Liver (tissue), 9 donors: ENCODE data around the gene OTUD5. TPM values are rescaled to one million over a fixed set of nuclear protein-coding genes. Genes with fewer than 3 reads are reported as not detected.

Experiments
- DNase-seq: peaks from one replicate; pipeline ENCODE4 v3.0.0-alpha.2; 2017; ENCODE audit warnings: low spot score
- H3K27ac ChIP-seq, 2 donors: one replicate each; pipeline ENCODE4 v1.7.0; 2013; ENCODE audit warnings: inconsistent platforms in 2 of 2, low read length in 2 of 2, control low read depth in 1 of 2, low read depth in 1 of 2, mild to moderate bottlenecking in 1 of 2
- H3K27me3 ChIP-seq, 4 donors: one replicate each; pipeline versions ENCODE4 v1.6.1 to v1.7.0; 2013; ENCODE audit warnings: low read length in 3 of 4, inconsistent platforms in 1 of 4, mild to moderate bottlenecking in 1 of 4, moderate library complexity in 1 of 4; ENCODE audit not compliant: control insufficient read depth in 4 of 4, insufficient read depth in 4 of 4
- H3K36me3 ChIP-seq, 4 donors: one replicate each; pipeline versions ENCODE4 v1.6.1 to v1.7.0; 2013; ENCODE audit warnings: low read length in 3 of 4, mild to moderate bottlenecking in 3 of 4, low read depth in 1 of 4, moderate library complexity in 1 of 4; ENCODE audit not compliant: control insufficient read depth in 4 of 4, insufficient read depth in 3 of 4
- H3K4me1 ChIP-seq, 4 donors: one replicate each; pipeline versions ENCODE4 v1.6.1 to v1.7.0; 2013; ENCODE audit warnings: low read length in 3 of 4, mild to moderate bottlenecking in 3 of 4, moderate library complexity in 1 of 4; ENCODE audit not compliant: control insufficient read depth in 4 of 4, insufficient read depth in 4 of 4
- H3K4me3 ChIP-seq, 3 donors: one replicate each; pipeline versions ENCODE4 v1.6.1 to v1.7.0; 2013; ENCODE audit warnings: low read length in 3 of 3, control low read depth in 1 of 3, low read depth in 1 of 3, mild to moderate bottlenecking in 1 of 3
- H3K9ac ChIP-seq, 2 donors: one replicate each; pipeline ENCODE4 v1.7.0; 2013; ENCODE audit warnings: low read length in 2 of 2, mild to moderate bottlenecking in 2 of 2, moderate library complexity in 2 of 2, control low read depth in 1 of 2, low read depth in 1 of 2
- H3K9me3 ChIP-seq, 4 donors: one replicate each; pipeline versions ENCODE4 v1.6.1 to v1.7.0; 2013; ENCODE audit warnings: low read length in 3 of 4; ENCODE audit not compliant: control insufficient read depth in 4 of 4
- EGR1 ChIP-seq, 2 donors: IDR thresholded peaks; 2 replicates each; pipeline ENCODE4 v1.6.1; 2016 to 2018; ENCODE audit warnings: antibody characterized with exemption in 2 of 2, low read depth in 2 of 2
- FOXA1 ChIP-seq: IDR thresholded peaks from 2 replicates; pipeline ENCODE4 v1.6.1; 2016; ENCODE audit warnings: antibody characterized with exemption
- FOXA2 ChIP-seq: IDR thresholded peaks from 2 replicates; pipeline ENCODE4 v1.6.1; 2016; ENCODE audit warnings: antibody characterized with exemption
- GABPA ChIP-seq, 2 donors: IDR thresholded peaks in 1 of 2; conservative IDR thresholded peaks in 1 of 2; 2 replicates each; pipeline ENCODE4 v1.6.1; 2016; ENCODE audit warnings: antibody characterized with exemption in 2 of 2, mild to moderate bottlenecking in 1 of 2, moderate library complexity in 1 of 2
- HNF4A ChIP-seq, 2 donors: conservative IDR thresholded peaks; 2 replicates each; pipeline ENCODE4 v1.6.1; 2016; ENCODE audit warnings: antibody characterized with exemption in 2 of 2, mild to moderate bottlenecking in 2 of 2
- HNF4G ChIP-seq: IDR thresholded peaks from 2 replicates; pipeline ENCODE4 v1.6.1; 2016; ENCODE audit warnings: antibody characterized with exemption
- JUND ChIP-seq, 2 donors: IDR thresholded peaks; 2 replicates each; pipeline ENCODE4 v1.6.1; 2016; ENCODE audit warnings: antibody characterized with exemption in 2 of 2
- NR2F2 ChIP-seq: IDR thresholded peaks from 2 replicates; pipeline ENCODE4 v1.6.1; 2016; ENCODE audit warnings: antibody characterized with exemption
- RAD21 ChIP-seq, 2 donors: IDR thresholded peaks; 2 replicates each; pipeline ENCODE4 v1.6.1; 2016; ENCODE audit warnings: antibody characterized with exemption in 2 of 2, mild to moderate bottlenecking in 2 of 2
- RXRA ChIP-seq, 2 donors: IDR thresholded peaks; 2 replicates each; pipeline ENCODE4 v1.6.1; 2017 to 2018; ENCODE audit warnings: antibody characterized with exemption in 2 of 2, mild to moderate bottlenecking in 1 of 2
- SP1 ChIP-seq: IDR thresholded peaks from 2 replicates; pipeline ENCODE4 v1.6.1; 2018; ENCODE audit warnings: antibody characterized with exemption, mild to moderate bottlenecking
- TAF1 ChIP-seq: conservative IDR thresholded peaks from 2 replicates; pipeline ENCODE4 v1.6.1; 2016; ENCODE audit warnings: antibody characterized with exemption, mild to moderate bottlenecking
- YY1 ChIP-seq: IDR thresholded peaks from 2 replicates; pipeline ENCODE4 v1.6.1; 2016; ENCODE audit warnings: antibody characterized with exemption, mild to moderate bottlenecking
- WGBS: extraction: QIAGEN DNeasy Blood & Tissue Kit; methylation state at CpG from one replicate; pipeline ENCODE4 v1.1.7; 2013; 5-methylcytosine and 5-hydroxymethylcytosine counted together
- polyA plus RNA-seq, 2 donors: library from polyadenylated mRNA; stranded (reverse) in 1 of 2; unstranded in 1 of 2; fragments of 200-250 nt in 1 of 2; fragments of >200 nt in 1 of 2; fragmentation: Nextera tagmentation in 1 of 2; extraction: Ambion mirVana in 1 of 2; gene quantifications; one replicate each; pipeline versions ENCODE4 v1.2.1 to v1.2.3, GENCODE V29; 2013 to 2015
- total RNA-seq, 2 donors: library from RNA; depleted of rRNA; stranded (reverse); fragments of >200 nt; gene quantifications; one replicate each; pipeline ENCODE4 v1.2.3, GENCODE V29; 2014
- TF ChIP-seq, protein P1 (sequence below): IDR thresholded peaks from 2 replicates; pipeline ENCODE4 v1.6.1; 2016; ENCODE audit warnings: antibody characterized with exemption
- TF ChIP-seq, protein P2 (sequence below): IDR thresholded peaks from 2 replicates; pipeline ENCODE4 v1.6.1; 2016; ENCODE audit warnings: antibody characterized with exemption, mild to moderate bottlenecking
- TF ChIP-seq, protein P3 (sequence below): IDR thresholded peaks from 2 replicates; pipeline ENCODE4 v1.6.1; 2016; ENCODE audit warnings: antibody characterized with exemption
- TF ChIP-seq, protein P4 (sequence below): fragments of 150-350 bp; IDR thresholded peaks from 2 replicates; pipeline ENCODE4 v1.5.1; 2017; ENCODE audit warnings: improper control_type of control experiment, low read depth, low read length; ENCODE audit not compliant: missing input control
- donor health status: healthy.
- donor health status: healthy.
- donor health status: healthy.
- donor health status: healthy.
- donor health status: healthy.

The OTUD5 gene
- total and polyA plus RNA-seq, 4 donors, result 9.3 to 29.3 (median 17.9) TPM

DNA sequence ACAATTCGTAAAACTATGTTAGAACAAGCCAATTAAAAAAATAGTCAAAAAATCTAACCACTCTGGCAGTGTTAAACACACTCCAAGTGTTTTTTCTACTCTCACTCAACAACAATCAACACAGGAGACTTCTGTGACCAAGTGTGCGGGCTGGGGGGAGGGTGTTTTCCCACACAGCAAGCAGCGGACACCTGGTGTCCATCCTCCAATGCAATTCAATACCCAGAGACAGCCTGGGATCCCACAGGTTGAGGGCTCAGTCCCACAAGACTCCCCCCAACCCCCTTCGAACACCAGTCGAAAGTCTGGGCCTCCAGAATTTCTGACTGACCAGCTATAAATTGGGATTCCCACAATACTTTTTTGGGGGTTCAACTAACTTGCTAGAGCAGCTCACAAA is 30.3 kb downstream of the OTUD5 start:
- Histone ChIP-seq H3K4me1 (no peaks in the 10 kb centered on the region), H3K27ac (no peak overlapping the region), H3K36me3 (peaks cover 7 to 31% (median 9%) of the 10 kb centered on the region in 4 donors), H3K9me3 (no peaks in the 10 kb centered on the region), H3K27me3 (no peaks in the 10 kb centered on the region), H3K9ac (no peak overlapping the region), H3K4me3 (no peak overlapping the region)
- no peak for TF ChIP-seq HNF4G
- no peak for TF ChIP-seq EGR1 (IDR thresholded peaks at IDR 0.05; ENCODE audit: low read depth in 2 of 2)
- TF ChIP-seq, protein P1, sequence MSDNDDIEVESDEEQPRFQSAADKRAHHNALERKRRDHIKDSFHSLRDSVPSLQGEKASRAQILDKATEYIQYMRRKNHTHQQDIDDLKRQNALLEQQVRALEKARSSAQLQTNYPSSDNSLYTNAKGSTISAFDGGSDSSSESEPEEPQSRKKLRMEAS, result no peak
- TF ChIP-seq RAD21 (IDR thresholded peaks at IDR 0.05), result no peak
- TF ChIP-seq JUND (IDR thresholded peaks at IDR 0.05), result no peak
- no peak for TF ChIP-seq SP1
- TF ChIP-seq FOXA2, result no peak
- TF ChIP-seq RXRA (IDR thresholded peaks at IDR 0.05), result no peak
- no peak for TF ChIP-seq NR2F2
- 96% methylated on average over 5 of the region's 5 CpGs for WGBS
- DNase-seq, result no peak

DNA sequence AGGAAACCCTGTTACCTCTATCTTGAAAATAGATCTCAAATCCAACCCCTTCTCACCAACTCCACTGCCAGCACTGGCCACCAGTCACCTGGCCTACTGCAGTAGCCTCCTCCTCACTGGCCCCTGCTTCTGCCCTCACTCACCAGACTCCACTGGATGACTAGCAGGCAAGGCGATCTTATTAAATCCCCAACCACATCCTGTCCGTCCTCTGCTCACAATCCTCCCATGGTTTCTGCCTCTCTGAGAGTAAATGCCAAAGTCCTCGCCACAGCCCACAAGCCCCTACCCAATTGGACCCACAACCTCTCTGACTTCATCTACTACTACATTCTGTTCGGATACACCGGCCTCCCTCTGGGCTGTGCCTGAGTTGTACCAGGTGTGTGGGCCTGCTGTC is 33.1 kb downstream of the OTUD5 start:
- Histone ChIP-seq H3K4me1 (peaks cover 0 to 10% (median 1%) of the 10 kb centered on the region in 4 donors), H3K4me3 (no peak overlapping the region), H3K9me3 (no peaks in the 10 kb centered on the region), H3K27me3 (no peaks in the 10 kb centered on the region), H3K27ac (no peak overlapping the region), H3K36me3 (peaks cover 3 to 26% (median 6%) of the 10 kb centered on the region in 4 donors), H3K9ac (no peak overlapping the region)
- 89% methylated on average over 5 of the region's 5 CpGs for WGBS
- TF ChIP-seq, protein P2, sequence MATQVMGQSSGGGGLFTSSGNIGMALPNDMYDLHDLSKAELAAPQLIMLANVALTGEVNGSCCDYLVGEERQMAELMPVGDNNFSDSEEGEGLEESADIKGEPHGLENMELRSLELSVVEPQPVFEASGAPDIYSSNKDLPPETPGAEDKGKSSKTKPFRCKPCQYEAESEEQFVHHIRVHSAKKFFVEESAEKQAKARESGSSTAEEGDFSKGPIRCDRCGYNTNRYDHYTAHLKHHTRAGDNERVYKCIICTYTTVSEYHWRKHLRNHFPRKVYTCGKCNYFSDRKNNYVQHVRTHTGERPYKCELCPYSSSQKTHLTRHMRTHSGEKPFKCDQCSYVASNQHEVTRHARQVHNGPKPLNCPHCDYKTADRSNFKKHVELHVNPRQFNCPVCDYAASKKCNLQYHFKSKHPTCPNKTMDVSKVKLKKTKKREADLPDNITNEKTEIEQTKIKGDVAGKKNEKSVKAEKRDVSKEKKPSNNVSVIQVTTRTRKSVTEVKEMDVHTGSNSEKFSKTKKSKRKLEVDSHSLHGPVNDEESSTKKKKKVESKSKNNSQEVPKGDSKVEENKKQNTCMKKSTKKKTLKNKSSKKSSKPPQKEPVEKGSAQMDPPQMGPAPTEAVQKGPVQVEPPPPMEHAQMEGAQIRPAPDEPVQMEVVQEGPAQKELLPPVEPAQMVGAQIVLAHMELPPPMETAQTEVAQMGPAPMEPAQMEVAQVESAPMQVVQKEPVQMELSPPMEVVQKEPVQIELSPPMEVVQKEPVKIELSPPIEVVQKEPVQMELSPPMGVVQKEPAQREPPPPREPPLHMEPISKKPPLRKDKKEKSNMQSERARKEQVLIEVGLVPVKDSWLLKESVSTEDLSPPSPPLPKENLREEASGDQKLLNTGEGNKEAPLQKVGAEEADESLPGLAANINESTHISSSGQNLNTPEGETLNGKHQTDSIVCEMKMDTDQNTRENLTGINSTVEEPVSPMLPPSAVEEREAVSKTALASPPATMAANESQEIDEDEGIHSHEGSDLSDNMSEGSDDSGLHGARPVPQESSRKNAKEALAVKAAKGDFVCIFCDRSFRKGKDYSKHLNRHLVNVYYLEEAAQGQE, result no peak
- TF ChIP-seq JUND (IDR thresholded peaks at IDR 0.05) (no peak), RXRA (IDR thresholded peaks at IDR 0.05) (no peak), RAD21 (IDR thresholded peaks at IDR 0.05) (no peak), GABPA (IDR thresholded peaks at IDR 0.05 in 1 of 2, conservative IDR thresholded peaks at IDR 0.05 in 1 of 2) (no peak), FOXA1 (no peak), YY1 (no peak), SP1 (no peak), EGR1 (IDR thresholded peaks at IDR 0.05; ENCODE audit: low read depth in 2 of 2) (no peak), FOXA2 (no peak), TAF1 (no peak), HNF4A (conservative IDR thresholded peaks at IDR 0.05) (no peak), NR2F2 (no peak)
- TF ChIP-seq, protein P3, sequence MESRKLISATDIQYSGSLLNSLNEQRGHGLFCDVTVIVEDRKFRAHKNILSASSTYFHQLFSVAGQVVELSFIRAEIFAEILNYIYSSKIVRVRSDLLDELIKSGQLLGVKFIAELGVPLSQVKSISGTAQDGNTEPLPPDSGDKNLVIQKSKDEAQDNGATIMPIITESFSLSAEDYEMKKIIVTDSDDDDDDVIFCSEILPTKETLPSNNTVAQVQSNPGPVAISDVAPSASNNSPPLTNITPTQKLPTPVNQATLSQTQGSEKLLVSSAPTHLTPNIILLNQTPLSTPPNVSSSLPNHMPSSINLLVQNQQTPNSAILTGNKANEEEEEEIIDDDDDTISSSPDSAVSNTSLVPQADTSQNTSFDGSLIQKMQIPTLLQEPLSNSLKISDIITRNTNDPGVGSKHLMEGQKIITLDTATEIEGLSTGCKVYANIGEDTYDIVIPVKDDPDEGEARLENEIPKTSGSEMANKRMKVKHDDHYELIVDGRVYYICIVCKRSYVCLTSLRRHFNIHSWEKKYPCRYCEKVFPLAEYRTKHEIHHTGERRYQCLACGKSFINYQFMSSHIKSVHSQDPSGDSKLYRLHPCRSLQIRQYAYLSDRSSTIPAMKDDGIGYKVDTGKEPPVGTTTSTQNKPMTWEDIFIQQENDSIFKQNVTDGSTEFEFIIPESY, result no peak
- TF ChIP-seq, protein P4, sequence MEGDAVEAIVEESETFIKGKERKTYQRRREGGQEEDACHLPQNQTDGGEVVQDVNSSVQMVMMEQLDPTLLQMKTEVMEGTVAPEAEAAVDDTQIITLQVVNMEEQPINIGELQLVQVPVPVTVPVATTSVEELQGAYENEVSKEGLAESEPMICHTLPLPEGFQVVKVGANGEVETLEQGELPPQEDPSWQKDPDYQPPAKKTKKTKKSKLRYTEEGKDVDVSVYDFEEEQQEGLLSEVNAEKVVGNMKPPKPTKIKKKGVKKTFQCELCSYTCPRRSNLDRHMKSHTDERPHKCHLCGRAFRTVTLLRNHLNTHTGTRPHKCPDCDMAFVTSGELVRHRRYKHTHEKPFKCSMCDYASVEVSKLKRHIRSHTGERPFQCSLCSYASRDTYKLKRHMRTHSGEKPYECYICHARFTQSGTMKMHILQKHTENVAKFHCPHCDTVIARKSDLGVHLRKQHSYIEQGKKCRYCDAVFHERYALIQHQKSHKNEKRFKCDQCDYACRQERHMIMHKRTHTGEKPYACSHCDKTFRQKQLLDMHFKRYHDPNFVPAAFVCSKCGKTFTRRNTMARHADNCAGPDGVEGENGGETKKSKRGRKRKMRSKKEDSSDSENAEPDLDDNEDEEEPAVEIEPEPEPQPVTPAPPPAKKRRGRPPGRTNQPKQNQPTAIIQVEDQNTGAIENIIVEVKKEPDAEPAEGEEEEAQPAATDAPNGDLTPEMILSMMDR, result no peak
- no peak for DNase-seq
